SK-N-DZ (cell line): ENCODE measurements around the gene PTPRR.

Experiments used
- DNase-seq: peaks from one replicate; pipeline ENCODE4 v3.0.0-alpha.2; 2015; ENCODE audit warnings: low spot score

The PTPRR gene

DNA sequence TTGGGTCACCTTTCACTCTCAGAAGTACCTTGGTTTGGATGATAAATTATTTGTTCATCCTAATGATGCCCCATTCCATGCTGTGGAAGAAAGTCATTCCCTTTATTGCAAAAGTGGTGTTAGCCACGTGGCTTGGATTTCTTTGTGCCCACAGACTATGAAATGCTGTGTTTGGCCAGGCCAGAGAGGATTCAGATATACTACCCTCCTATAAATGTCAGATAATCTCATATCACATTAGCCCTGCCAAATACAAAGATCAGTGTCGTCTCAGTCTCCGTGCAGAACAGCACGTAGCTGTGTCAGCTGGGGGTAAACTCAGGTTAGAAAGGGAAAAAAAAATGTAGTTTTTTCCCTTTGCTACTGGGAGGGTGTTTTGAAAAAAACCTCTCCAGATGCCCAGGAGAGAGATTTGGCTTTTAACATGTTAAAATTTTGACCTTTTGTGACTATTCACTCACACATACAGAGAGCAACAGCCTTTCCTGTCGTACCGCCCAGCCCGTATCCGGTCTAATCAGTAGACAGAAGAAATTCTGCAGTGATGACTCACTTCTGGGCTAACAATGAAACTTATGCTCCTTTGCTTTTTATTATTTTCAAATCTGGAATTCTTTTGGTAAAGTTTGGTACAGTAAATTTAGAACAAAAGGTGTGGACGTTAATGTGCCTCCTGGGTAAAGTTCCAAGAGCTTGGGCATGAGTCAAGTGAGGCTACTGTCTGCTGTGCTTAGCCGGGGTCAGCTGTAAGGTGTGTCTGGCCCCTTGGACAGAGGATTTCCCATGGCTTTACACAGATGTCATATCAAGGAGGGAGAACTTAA, 274.8 kb downstream of the PTPRR start:
- DNase-seq: no peak

DNA sequence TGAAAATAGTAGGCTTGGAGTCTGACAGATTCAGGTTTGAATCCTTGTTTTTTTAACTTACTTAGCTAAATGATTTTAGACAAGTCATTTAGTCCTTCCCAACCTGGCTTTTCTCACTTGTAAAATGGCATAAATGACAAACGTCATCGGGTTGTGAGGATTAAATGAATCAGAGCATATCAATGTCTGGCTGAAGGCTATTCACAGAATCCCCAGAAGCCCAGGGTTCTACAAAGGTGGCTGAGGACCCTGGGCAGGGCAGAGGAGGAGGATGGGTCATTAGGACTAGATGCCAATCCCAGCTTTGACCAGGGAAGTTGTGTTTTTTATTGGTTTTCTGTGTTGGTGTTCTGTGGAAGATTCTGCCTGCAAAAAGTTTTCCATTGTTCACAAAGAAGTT, 275.7 kb downstream of the PTPRR start:
- DNase-seq: no peak

GRCh38 chr12:70643939-70644338, 276.6 kb downstream of the PTPRR start:
- no peak for DNase-seq

DNA sequence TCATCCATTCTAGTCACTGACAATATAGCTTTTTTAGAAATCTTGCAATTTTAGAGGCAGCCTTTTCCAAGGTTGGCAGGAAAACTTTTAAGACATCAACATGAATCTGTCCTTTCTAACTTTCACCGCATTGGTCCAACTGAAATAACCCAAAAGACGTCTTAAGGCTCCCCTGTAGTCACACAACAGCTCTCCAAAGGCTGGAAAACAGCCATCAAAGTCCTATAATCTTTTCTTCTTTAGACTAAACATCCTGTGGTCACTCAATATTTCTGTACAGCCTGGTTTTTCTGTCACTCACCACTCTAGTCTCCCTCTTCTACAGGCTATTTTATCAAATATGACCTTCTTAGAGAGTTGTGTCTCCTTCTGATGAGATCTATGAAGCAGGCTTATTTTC, 278.8 kb downstream of the PTPRR start:
- no peak for DNase-seq

DNA sequence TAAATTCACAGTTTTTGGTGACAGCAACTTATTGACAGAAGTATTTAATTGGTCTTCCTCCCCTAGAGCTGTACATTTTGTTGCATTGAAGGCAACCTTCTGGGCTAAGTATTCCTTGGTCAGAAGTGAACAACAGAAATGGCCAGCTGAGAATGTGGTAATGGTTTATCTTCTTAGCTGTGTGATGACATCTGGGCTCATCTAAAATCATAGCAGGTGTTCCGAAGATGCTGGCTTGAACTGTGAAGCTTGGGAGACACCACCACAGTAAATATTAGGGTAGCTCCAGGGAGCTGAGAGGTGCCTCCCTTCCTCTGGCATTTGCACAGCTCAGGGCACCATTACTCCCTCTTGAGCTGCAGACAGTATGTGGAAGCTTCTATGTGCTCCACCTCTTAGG, 279.6 kb downstream of the PTPRR start:
- DNase-seq: no peak

GRCh38 chr12:70639535-70639934, 281.0 kb downstream of the PTPRR start:
- DNase-seq: no peak

DNA sequence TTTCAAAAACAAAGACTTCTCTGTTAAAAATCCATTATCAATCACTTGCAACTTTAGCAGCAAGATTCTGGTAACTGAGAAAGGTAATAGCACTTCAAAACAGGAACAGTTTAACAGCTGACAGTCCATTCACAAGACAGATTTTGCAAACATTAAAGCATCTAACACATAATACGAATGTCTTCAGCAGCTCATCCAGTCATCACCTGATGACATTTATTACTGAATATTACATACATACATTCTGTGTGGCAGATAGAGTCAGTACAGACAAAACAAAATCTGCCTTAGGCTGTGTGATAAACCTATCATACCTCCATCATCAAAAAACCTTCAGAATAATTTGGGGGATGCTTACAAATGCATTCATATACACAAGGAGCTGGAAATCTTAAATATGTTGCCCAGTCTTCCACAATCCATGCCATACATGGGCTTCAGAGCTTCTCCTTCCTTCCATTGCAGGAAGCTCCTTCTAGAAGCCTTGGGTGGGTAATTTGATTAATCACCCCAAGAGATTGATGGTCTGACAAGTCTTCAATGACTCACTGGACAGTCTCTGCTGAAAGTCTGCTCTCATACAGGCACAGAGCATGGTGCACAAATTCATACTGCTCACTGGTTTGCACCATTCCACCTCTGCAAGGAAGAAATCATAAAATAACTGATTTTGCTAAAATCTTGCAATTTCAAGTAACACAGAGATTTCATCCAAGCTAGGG, 281.7 kb downstream of the PTPRR start:
- no peak for DNase-seq

DNA sequence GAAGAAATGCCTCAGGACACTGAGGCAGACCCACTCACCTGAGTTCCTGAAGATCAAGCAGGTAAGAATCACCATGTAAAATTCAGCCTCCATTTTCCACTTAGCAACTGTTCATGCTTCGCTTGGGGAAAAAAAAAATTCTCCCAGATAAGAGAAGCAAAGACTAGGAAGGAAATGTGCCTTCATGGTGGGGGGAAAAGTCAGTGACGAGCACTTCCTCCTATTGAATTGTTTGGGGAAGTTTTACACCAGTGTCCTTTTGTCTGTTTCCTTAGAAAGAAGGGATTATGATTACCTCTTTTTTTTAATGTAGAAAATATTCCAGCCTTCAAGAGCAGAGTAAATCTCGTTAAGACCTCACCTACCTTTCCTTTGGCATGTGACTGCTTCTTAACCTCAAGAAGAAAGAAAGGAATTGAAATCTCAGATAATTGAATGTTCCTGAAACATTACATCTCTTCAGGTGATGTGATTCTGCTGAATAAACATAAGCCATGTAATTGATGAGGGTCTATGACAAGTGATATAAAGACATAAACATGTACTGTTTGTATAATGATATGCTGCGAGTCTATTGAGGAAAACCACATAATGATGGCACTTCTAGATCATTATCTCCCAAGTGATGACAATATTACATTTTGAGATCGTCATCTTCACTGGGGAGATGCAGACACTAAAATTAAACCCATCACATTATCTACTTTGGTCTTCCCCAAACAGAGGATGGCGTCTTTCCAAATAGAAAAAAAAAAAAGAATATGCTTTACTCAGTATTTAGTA, 283.0 kb downstream of the PTPRR start, which contains the start of gene PTPRB:
PTPRB (minus strand) TSS at position 127 of the 783 bp plus-strand sequence; CDS start at position 93, 34 bp downstream.
- DNase-seq: peak; percentile 34

- DNase-seq: no peak
These were observed 284.8 kb downstream of the PTPRR start for GRCh38 chr12:70635755-70636154.

GRCh38 chr12:70628701-70629480, 291.6 kb downstream of the PTPRR start:
- DNase-seq: no peak

DNA sequence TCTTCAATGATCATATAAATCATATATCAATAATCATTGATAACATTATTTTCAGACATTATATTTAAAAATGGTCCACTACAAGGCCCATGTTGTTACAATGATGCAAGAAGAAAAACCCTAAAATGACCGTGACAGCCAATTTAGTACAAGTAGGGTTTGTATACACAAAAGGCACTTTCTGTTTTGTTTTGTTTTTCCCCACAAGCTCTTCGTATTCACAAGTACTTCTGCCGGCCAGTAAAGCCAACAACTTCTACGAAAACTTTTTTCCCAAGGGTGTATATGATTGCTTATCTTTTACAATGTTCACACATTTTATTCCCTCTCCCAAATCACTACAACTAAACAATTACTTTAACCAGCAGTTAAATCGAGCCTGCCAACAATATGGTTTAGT, 292.9 kb downstream of the PTPRR start:
- no peak for DNase-seq

- DNase-seq: no peak
These were observed 294.4 kb downstream of the PTPRR start for GRCh38 chr12:70626180-70626579.

DNA sequence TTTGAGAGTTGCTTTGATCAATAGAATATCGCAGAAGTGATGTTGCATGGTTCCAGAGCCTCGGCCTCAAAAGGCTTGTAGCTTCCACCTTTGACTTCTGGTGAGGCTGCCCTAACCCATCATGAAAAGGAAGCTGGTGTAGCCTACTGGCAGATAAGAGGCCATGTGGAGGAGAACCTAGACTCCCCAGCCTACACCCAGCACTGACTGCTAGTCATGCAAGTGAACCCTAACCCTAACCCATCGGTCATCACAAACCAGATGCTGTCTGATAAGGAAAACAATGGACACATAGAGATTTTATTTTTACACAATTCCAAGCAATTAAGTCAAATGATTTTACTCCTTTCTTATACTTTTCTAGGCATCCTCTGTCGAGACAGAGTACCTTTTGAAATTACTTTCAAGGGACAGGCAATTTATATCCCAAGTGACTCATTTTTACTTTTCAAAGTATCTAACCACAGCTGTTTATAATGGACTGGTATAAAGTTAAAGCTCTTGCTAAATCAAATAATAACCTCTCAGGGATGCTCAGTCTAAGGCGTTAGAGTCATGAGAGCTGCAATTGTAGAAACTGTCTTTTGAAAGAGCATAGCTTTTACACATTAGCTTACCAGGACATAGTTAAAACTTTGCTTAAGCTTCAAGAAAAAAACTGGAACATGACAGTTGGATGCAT, 300.9 kb downstream of the PTPRR start:
- DNase-seq: no peak

GRCh38 chr12:70618371-70618770, 302.2 kb downstream of the PTPRR start:
- DNase-seq: no peak

DNA sequence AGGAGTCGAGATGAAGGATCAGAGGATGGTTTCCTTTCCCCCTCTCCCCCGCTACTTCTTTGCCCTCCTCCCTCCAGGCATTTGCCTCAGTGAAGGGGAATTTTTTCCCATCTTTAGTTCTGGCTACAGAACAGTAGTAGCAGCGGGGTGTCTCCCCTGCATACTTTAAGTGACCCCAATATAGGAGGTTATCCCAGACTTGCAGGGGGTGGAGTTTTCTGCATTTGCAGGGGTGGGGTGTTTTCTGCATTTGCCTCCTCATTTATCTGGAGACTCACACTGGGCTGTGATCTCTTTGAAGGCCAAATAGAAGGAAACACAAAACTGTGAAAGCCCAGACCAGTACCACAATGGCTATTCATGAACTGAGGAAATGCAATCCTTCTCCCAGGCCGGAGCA, 303.1 kb downstream of the PTPRR start:
- no peak for DNase-seq

DNA sequence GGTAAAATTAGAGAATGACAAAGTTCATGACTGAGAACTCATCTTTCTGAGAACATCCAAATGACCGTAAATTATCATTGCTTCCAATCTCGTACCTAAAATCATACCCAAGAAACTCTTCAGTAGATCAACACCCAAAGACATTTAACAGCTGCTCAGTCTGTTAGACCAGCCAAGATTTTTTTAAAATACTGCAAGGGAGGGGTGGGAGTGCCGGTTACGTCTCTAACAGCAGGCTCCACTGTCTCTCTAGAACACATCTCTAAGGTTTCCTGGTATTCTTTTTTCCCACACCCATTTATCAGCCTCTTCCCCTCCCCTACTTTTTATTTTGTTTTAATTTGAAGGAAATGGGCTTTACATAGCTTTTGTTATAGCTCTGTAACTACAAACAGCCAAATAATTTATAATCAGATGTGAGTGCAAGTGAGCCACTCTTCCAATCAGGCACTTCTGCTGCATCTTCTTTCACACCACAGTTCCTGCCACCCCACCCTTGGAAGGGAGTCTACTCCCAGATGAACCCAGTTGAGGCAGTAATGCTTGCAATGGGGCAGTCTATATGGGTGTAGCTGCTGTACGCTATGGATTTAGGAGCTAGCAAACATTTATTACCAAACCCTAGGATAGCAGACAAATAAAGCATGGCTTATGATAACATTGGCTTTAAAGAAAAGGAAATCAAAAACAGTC, 305.2 kb downstream of the PTPRR start:
- DNase-seq: no peak

GRCh38 chr12:70609739-70610491, 310.6 kb downstream of the PTPRR start:
- no peak for DNase-seq

DNA sequence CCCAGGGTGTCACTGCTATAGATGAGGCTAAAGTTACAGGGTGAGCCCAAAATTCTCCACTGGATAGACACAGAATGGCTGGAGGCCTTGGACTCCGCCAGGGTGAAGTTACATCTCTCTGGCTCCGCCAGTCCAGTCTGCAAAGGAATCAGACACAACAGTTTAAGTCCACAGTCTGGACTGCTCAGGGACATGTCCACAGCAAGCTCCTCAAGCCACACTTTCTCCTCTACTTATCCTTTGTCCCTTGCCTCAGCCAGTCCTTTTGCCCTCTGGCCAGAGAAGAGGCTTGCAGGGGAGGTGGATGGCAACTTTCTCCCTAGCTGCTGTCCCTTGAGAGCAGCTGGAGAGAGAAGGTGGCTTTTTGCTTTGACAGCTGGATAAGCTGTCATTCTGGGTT, 311.3 kb downstream of the PTPRR start:
- DNase-seq: no peak

GRCh38 chr12:70608184-70608583, 312.4 kb downstream of the PTPRR start:
- DNase-seq: no peak
